DOHH2 (cell line): Measurements from ENCODE around the gene MLLT10.

Source experiments
- H3F3A ChIP-seq: fragments of 200-600 bp; sonication (generic), shearing (Covaris generic); 2 replicates; pipeline ENCODE4 v1.6.0; 2016; ENCODE audit warnings: antibody characterized with exemption, mild to moderate bottlenecking; ENCODE audit not compliant: control insufficient read depth, insufficient read depth
- H3K27ac ChIP-seq: fragments of 200-600 bp; sonication (generic); 2 replicates; pipeline ENCODE4 v1.5.1; 2014; ENCODE audit warnings: low read depth, mild to moderate bottlenecking, low read length, moderate library complexity
- H3K27me3 ChIP-seq: fragments of 200-600 bp; sonication (generic); 2 replicates; pipeline ENCODE4 v1.6.1; 2014; ENCODE audit warnings: mild to moderate bottlenecking, low read length, mixed read lengths; ENCODE audit not compliant: control insufficient read depth
- H3K36me3 ChIP-seq: fragments of 200-600 bp; sonication (generic); 2 replicates; pipeline ENCODE4 v1.6.1; 2014; ENCODE audit warnings: mild to moderate bottlenecking, low read length, moderate library complexity, mixed read lengths; ENCODE audit not compliant: control insufficient read depth
- H3K4me1 ChIP-seq: fragments of 200-600 bp; sonication (generic); 2 replicates; pipeline ENCODE4 v1.6.1; 2014; ENCODE audit warnings: mild to moderate bottlenecking, low read length, mixed read lengths; ENCODE audit not compliant: control insufficient read depth
- H3K4me2 ChIP-seq: fragments of 200-600 bp; sonication (generic); 2 replicates; pipeline ENCODE4 v1.6.0; 2014; ENCODE audit warnings: mild to moderate bottlenecking, low read length, moderate library complexity
- H3K4me3 ChIP-seq: fragments of 200-600 bp; sonication (generic); 2 replicates; pipeline ENCODE4 v1.5.1; 2014; ENCODE audit warnings: mild to moderate bottlenecking, low read length, mixed read lengths
- H3K79me2 ChIP-seq: fragments of 200-600 bp; sonication (generic); 2 replicates; pipeline ENCODE4 v1.6.1; 2014; ENCODE audit warnings: mild to moderate bottlenecking, low read length, mixed read lengths; ENCODE audit not compliant: control insufficient read depth
- H3K9me2 ChIP-seq: fragments of 200-600 bp; sonication (generic); replicated peaks from 2 replicates; pipeline ENCODE4 v1.6.1; 2014; ENCODE audit warnings: mild to moderate bottlenecking, low read length, mixed read lengths; ENCODE audit not compliant: control insufficient read depth
- H3K9me3 ChIP-seq: fragments of 200-600 bp; sonication (generic); 2 replicates; pipeline ENCODE4 v1.6.1; 2014; ENCODE audit warnings: antibody characterized with exemption, low read length, mixed read lengths; ENCODE audit not compliant: control insufficient read depth, insufficient read depth
- H4K20me1 ChIP-seq: fragments of 200-600 bp; sonication (generic); 2 replicates; pipeline ENCODE4 v1.6.0; 2014; ENCODE audit warnings: low read depth, mild to moderate bottlenecking, antibody characterized with exemption, low read length, moderate library complexity; ENCODE audit not compliant: control insufficient read depth, insufficient read depth
- CTCF ChIP-seq: fragments of 200-600 bp; sonication (generic); IDR thresholded peaks from one replicate; pipeline ENCODE4 v1.5.1; 2014; ENCODE audit warnings: antibody characterized with exemption, mild to moderate bottlenecking, low read depth, low read length; ENCODE audit not compliant: poor library complexity, severe bottlenecking
- EZH2phosphoT487 ChIP-seq: fragments of 200-600 bp; sonication (generic); IDR thresholded peaks from 2 replicates; pipeline ENCODE4 v1.6.1; 2017; ENCODE audit warnings: borderline replicate concordance, mild to moderate bottlenecking, antibody characterized with exemption, low read length, moderate library complexity, mixed read lengths

Gene MLLT10

GRCh38 chr10:21705828-21706176, 171.8 kb downstream of the MLLT10 start:
- Histone ChIP-seq H3K9me2 (no peaks in the 10 kb centered on the region), H3K4me3 (no peak overlapping the region), H3K4me1 (peaks cover 36% of the 10 kb centered on the region), H3K27me3 (no peaks in the 10 kb centered on the region), H3K9me3 (peaks cover 2% of the 10 kb centered on the region), H3K79me2 (peaks cover 66% of the 10 kb centered on the region), H3K4me2 (no peak overlapping the region), H3F3A (peaks cover 9% of the 10 kb centered on the region), H3K36me3 (peaks cover 26% of the 10 kb centered on the region), H4K20me1 (peaks cover 18% of the 10 kb centered on the region), H3K27ac (no peak overlapping the region)
- no peak for TF ChIP-seq EZH2phosphoT487
- TF ChIP-seq CTCF = no peak

- Histone ChIP-seq H3K79me2 (peaks cover 53% of the 10 kb centered on the region), H3F3A (peaks cover 4% of the 10 kb centered on the region; the same call in 1 of the 2 replicates), H3K9me3 (no peaks in the 10 kb centered on the region), H3K4me2 (no peak overlapping the region), H3K27ac (no peak overlapping the region), H3K4me1 (peaks cover 21% of the 10 kb centered on the region), H4K20me1 (peaks cover 18% of the 10 kb centered on the region), H3K36me3 (peaks cover 29% of the 10 kb centered on the region), H3K4me3 (no peak overlapping the region), H3K9me2 (no peaks in the 10 kb centered on the region), H3K27me3 (no peaks in the 10 kb centered on the region)
- no peak for TF ChIP-seq CTCF
- TF ChIP-seq EZH2phosphoT487 = no peak
These were observed 173.5 kb downstream of the MLLT10 start for GRCh38 chr10:21707498-21707897.

GRCh38 chr10:21712975-21713374, 178.9 kb downstream of the MLLT10 start:
- H3K36me3 ChIP-seq = peaks cover 46% of the 10 kb centered on the region
- H3K4me2 ChIP-seq = no peak overlapping the region
- H3F3A ChIP-seq = peaks cover 3% of the 10 kb centered on the region; the same call in 1 of the 2 replicates
- H3K79me2 ChIP-seq = peaks cover 17% of the 10 kb centered on the region
- H3K9me3 ChIP-seq = no peaks in the 10 kb centered on the region
- H3K9me2 ChIP-seq = no peaks in the 10 kb centered on the region
- H4K20me1 ChIP-seq = no peaks in the 10 kb centered on the region; the same call in 1 of the 2 replicates
- peaks cover 10% of the 10 kb centered on the region for H3K4me1 ChIP-seq
- TF ChIP-seq CTCF (no peak), EZH2phosphoT487 (no peak)
- no peak overlapping the region for H3K4me3 ChIP-seq
- H3K27ac ChIP-seq = no peak overlapping the region
- H3K27me3 ChIP-seq = no peaks in the 10 kb centered on the region
